Endodermal cell (in vitro differentiated cells): ENCODE results near the gene SUPV3L1. TPM values are rescaled to one million over a fixed set of nuclear protein-coding genes. Genes with fewer than 3 reads are reported as not detected.
"Not testable (repeated sequence)": the region's sequence is repeated elsewhere in the genome, so short reads cannot be mapped to it uniquely, and the experiment has no call there.

ENCODE experiments used
- DNase-seq: peaks from one replicate; pipeline ENCODE4 v3.0.0-alpha.2; 2017
- H3K27ac ChIP-seq: 2 replicates; pipeline ENCODE4 v1.5.1; 2013; ENCODE audit warnings: mild to moderate bottlenecking, low read depth, low read length, moderate library complexity
- H3K27me3 ChIP-seq: 2 replicates; pipeline ENCODE4 v1.6.1; 2013; ENCODE audit warnings: mild to moderate bottlenecking, low read length, moderate library complexity; ENCODE audit not compliant: insufficient read depth, control insufficient read depth, poor library complexity, severe bottlenecking
- H3K36me3 ChIP-seq: 2 replicates; pipeline ENCODE4 v1.7.0; 2013; ENCODE audit warnings: mild to moderate bottlenecking, low read length, moderate library complexity; ENCODE audit not compliant: control insufficient read depth, insufficient read depth
- H3K4me1 ChIP-seq: one replicate; pipeline ENCODE4 v1.7.0; 2013; ENCODE audit warnings: low read length; ENCODE audit not compliant: control insufficient read depth, insufficient read depth
- H3K4me3 ChIP-seq: 2 replicates; pipeline ENCODE4 v1.5.1; 2013; ENCODE audit warnings: mild to moderate bottlenecking, low read length, moderate library complexity
- H3K9ac ChIP-seq: 2 replicates; pipeline ENCODE4 v1.6.1; 2013; ENCODE audit warnings: mild to moderate bottlenecking, low read length, moderate library complexity; ENCODE audit not compliant: poor library complexity, severe bottlenecking; ENCODE audit errors: extremely low read depth
- H3K9me3 ChIP-seq: 2 replicates; pipeline ENCODE4 v1.6.1; 2013; ENCODE audit warnings: mild to moderate bottlenecking, low read length, moderate library complexity; ENCODE audit not compliant: control insufficient read depth
- H3K27ac Mint-ChIP-seq: 2 replicates; pipeline ENCODE4 v1.8.0; 2020; ENCODE audit warnings: mixed read lengths
- H3K27me3 Mint-ChIP-seq: 2 replicates; pipeline ENCODE4 v1.8.0; 2021; ENCODE audit warnings: mild to moderate bottlenecking, mixed read lengths; ENCODE audit not compliant: insufficient read depth
- H3K36me3 Mint-ChIP-seq: 2 replicates; pipeline ENCODE4 v1.8.0; 2020; ENCODE audit warnings: low read depth, mixed read lengths
- H3K4me1 Mint-ChIP-seq: 2 replicates; pipeline ENCODE4 v1.8.0; 2020; ENCODE audit warnings: mixed read lengths
- H3K4me3 Mint-ChIP-seq: 2 replicates; pipeline ENCODE4 v1.8.0; 2020; ENCODE audit warnings: mild to moderate bottlenecking, moderate library complexity, mixed read lengths
- H3K9me3 Mint-ChIP-seq: 2 replicates; pipeline ENCODE4 v1.8.0; 2020; ENCODE audit warnings: mild to moderate bottlenecking, mixed read lengths
- WGBS, 2 experiments: methylation state at CpG; one replicate each; pipeline versions ENCODE4 v1.1.5 to v1.1.7; 2013; ENCODE audit warnings: missing lambda C conversion rate in 2 of 2, mixed read lengths in 1 of 2; ENCODE audit not compliant: insufficient coverage in 1 of 2, insufficient read length in 1 of 2; 5-methylcytosine and 5-hydroxymethylcytosine counted together
- total RNA-seq, 2 donors: library from RNA; stranded (reverse); fragmentation: NEBNext Ultra II Directional in 1 of 2; extraction: Animal tissue kit (Norgen Biotek cat#: 25700) in 1 of 2; gene quantifications; 2 replicates in 1 of 2; 3 replicates in 1 of 2; pipeline ENCODE4 v1.2.1, GENCODE V29; 2021
- TF ChIP-seq, protein P1 (sequence below): fragments of 200-600 bp; sonication (generic); conservative IDR thresholded peaks from 2 replicates; pipeline ENCODE4 v1.5.0; 2021; ENCODE audit warnings: antibody characterized with exemption, mild to moderate bottlenecking

Gene SUPV3L1
- total RNA-seq, 2 donors from 2014 or later: 36.3 to 38.6 TPM

DNA sequence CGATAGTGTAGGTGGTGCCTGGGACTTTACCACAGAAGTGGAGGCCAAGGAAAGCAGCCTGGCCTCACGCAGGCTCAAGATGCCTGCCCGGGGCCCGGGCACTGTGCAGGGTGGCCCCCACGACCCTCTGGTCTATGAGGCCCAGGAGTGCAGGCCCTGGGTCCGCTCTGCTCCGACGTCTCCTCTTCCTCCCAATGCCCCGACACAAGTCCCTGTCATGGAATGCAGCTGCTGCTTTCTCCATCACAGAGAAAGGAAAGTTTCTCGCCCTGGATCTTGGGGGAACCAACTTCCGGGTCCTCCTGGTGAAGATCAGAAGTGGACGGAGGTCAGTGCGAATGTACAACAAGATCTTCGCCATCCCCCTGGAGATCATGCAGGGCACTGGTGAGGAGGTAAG lies 70.0 kb downstream of the SUPV3L1 start:
- 94 to 97% methylated on average over 13 to 14 of the region's 14 CpGs for WGBS, 2 experiments
- Histone ChIP-seq H3K4me1 (no peaks in the 10 kb centered on the region), H3K27me3 (no peaks in the 10 kb centered on the region), H3K9ac (no peak overlapping the region), H3K4me3 (no peak overlapping the region), H3K36me3 (no peaks in the 10 kb centered on the region), H3K27ac (no peak overlapping the region), H3K9me3 (no peaks in the 10 kb centered on the region)
- DNase-seq: no peak
- H3K4me1 Mint-ChIP-seq: no peaks in the 10 kb centered on the region
- H3K9me3 Mint-ChIP-seq: peaks cover 2% of the 10 kb centered on the region
- no peaks in the 10 kb centered on the region for H3K36me3 Mint-ChIP-seq
- no peak overlapping the region for H3K4me3 Mint-ChIP-seq
- no peaks in the 10 kb centered on the region for H3K27me3 Mint-ChIP-seq
- H3K27ac Mint-ChIP-seq: no peak overlapping the region
- TF ChIP-seq, protein P1, sequence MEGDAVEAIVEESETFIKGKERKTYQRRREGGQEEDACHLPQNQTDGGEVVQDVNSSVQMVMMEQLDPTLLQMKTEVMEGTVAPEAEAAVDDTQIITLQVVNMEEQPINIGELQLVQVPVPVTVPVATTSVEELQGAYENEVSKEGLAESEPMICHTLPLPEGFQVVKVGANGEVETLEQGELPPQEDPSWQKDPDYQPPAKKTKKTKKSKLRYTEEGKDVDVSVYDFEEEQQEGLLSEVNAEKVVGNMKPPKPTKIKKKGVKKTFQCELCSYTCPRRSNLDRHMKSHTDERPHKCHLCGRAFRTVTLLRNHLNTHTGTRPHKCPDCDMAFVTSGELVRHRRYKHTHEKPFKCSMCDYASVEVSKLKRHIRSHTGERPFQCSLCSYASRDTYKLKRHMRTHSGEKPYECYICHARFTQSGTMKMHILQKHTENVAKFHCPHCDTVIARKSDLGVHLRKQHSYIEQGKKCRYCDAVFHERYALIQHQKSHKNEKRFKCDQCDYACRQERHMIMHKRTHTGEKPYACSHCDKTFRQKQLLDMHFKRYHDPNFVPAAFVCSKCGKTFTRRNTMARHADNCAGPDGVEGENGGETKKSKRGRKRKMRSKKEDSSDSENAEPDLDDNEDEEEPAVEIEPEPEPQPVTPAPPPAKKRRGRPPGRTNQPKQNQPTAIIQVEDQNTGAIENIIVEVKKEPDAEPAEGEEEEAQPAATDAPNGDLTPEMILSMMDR: no peak

DNA sequence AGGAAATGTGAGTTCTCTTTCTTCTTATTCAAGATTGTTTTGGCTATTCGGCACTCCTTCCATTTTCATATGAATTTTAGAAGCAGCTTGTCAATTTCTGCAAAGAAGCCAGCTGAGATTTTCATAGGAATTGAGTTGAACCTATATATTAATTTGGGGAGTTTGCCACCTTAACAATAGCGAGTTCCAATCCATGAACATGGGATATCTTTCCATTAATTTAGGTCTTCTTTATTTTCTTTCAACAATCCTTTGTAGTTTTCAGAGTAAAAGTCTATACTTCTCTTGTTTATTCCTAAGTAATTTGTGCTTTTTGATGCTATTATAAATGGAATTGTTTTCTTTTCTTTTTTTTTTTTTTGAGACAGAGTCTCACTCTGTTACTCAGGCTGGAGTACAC lies 71.4 kb downstream of the SUPV3L1 start:
- not testable (repeated sequence) for H3K27ac Mint-ChIP-seq

DNA sequence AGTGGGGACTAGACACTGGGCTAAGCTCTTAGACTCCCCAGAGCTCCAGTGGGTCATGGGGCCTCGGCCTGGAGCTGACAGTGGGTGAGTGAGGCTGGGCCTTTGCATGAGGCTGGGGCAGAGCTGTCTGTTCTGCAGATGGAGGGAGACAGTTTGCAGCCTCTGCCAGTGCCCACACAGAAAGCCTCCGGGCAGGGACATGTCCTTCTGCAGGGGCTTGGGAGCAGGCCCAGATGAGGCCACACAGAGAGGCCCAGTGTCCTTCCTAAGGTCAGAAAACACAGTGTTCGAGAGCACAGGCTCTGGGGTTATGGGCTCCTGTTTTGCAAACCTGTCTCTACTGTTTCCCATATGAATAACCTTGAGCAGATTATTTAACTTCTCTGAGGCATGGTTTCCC lies 73.1 kb downstream of the SUPV3L1 start:
- Mint-ChIP-seq H3K27ac (no peak overlapping the region), H3K9me3 (peaks cover 2% of the 10 kb centered on the region), H3K36me3 (no peaks in the 10 kb centered on the region), H3K27me3 (no peaks in the 10 kb centered on the region), H3K4me1 (no peaks in the 10 kb centered on the region), H3K4me3 (no peak overlapping the region)
- Histone ChIP-seq H3K4me3 (no peak overlapping the region), H3K9me3 (no peaks in the 10 kb centered on the region), H3K27me3 (no peaks in the 10 kb centered on the region), H3K9ac (no peak overlapping the region), H3K36me3 (no peaks in the 10 kb centered on the region), H3K4me1 (no peaks in the 10 kb centered on the region), H3K27ac (no peak overlapping the region)
- TF ChIP-seq, protein P1: no peak
- no peak for DNase-seq
- WGBS, 2 experiments: 72 to 90% methylated on average over 1 to 3 of the region's 3 CpGs

More for the DNA sequence above, 71.4 kb downstream of the SUPV3L1 start:
- H3K4me3 Mint-ChIP-seq, H3K4me3 ChIP-seq, H3K9me3 ChIP-seq, H3K9ac ChIP-seq, DNase-seq, H3K4me1 ChIP-seq, H3K9me3 Mint-ChIP-seq, H3K27ac ChIP-seq, H3K36me3 Mint-ChIP-seq, H3K36me3 ChIP-seq, H3K4me1 Mint-ChIP-seq, H3K27me3 ChIP-seq, H3K27me3 Mint-ChIP-seq: not testable (repeated sequence)
- 100% methylated on average over 1 of the region's 2 CpGs for WGBS, 2 experiments

DNA sequence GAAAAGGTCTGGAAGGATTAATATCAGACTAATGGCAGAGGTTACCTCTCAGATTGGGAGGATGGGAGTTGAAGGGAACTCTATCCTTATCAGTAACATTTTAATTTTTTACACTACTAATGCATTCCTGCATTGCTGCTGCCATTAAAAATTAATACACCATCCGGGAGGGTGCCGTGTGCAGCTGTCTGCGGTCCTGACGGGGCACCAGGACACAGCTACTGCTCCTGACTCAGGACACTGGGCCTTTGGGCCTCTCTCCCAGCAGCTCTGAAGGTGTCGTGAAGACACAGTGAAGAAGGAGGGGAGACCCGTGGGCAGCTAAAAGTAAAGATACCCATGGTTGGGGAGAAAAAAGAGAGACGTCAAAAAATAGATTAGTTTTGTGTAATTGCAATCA lies 74.8 kb downstream of the SUPV3L1 start:
- Histone ChIP-seq H3K9me3 (no peaks in the 10 kb centered on the region), H3K27ac (no peak overlapping the region), H3K9ac (no peak overlapping the region), H3K4me1 (no peaks in the 10 kb centered on the region), H3K27me3 (no peaks in the 10 kb centered on the region), H3K36me3 (no peaks in the 10 kb centered on the region), H3K4me3 (no peak overlapping the region)
- 78 to 83% methylated on average over 6 to 7 of the region's 7 CpGs for WGBS, 2 experiments
- Mint-ChIP-seq H3K4me1 (no peaks in the 10 kb centered on the region), H3K9me3 (peaks cover 2% of the 10 kb centered on the region), H3K27ac (no peak overlapping the region), H3K36me3 (no peaks in the 10 kb centered on the region), H3K27me3 (no peaks in the 10 kb centered on the region), H3K4me3 (no peak overlapping the region)
- TF ChIP-seq, protein P1: no peak
- DNase-seq: no peak
